ENCODE results near the gene WDR54. TPM values are rescaled to one million over a fixed set of nuclear protein-coding genes. Genes with fewer than 3 reads are reported as not detected.

The WDR54 gene
- total RNA-seq, 1 experiment from 2014 or later: 27.7 TPM

- H3K36me3 ChIP-seq (ENCODE audit: control insufficient read depth, insufficient read depth, low read length): no peaks in the 10 kb centered on the region
- ChIA-PET CTCF (no interaction called here), POLR2A (no interaction called here)
- TF ChIP-seq SIN3A (IDR thresholded peaks at IDR 0.05; ENCODE audit: borderline replicate concordance, insufficient read depth, low read depth, low read length) (no peak), TCF7L2 (IDR thresholded peaks at IDR 0.05; ENCODE audit: low read depth, low read length) (no peak), POLR2AphosphoS5 (IDR thresholded peaks at IDR 0.05; ENCODE audit: low read depth, low read length) (no peak)
- TF ChIP-seq, protein P1, sequence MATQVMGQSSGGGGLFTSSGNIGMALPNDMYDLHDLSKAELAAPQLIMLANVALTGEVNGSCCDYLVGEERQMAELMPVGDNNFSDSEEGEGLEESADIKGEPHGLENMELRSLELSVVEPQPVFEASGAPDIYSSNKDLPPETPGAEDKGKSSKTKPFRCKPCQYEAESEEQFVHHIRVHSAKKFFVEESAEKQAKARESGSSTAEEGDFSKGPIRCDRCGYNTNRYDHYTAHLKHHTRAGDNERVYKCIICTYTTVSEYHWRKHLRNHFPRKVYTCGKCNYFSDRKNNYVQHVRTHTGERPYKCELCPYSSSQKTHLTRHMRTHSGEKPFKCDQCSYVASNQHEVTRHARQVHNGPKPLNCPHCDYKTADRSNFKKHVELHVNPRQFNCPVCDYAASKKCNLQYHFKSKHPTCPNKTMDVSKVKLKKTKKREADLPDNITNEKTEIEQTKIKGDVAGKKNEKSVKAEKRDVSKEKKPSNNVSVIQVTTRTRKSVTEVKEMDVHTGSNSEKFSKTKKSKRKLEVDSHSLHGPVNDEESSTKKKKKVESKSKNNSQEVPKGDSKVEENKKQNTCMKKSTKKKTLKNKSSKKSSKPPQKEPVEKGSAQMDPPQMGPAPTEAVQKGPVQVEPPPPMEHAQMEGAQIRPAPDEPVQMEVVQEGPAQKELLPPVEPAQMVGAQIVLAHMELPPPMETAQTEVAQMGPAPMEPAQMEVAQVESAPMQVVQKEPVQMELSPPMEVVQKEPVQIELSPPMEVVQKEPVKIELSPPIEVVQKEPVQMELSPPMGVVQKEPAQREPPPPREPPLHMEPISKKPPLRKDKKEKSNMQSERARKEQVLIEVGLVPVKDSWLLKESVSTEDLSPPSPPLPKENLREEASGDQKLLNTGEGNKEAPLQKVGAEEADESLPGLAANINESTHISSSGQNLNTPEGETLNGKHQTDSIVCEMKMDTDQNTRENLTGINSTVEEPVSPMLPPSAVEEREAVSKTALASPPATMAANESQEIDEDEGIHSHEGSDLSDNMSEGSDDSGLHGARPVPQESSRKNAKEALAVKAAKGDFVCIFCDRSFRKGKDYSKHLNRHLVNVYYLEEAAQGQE (IDR thresholded peaks at IDR 0.05; ENCODE audit: insufficient read depth in 1 of 2, low read depth in 2 of 2, low read length in 1 of 2): no peak
- TF ChIP-seq, protein P2, sequence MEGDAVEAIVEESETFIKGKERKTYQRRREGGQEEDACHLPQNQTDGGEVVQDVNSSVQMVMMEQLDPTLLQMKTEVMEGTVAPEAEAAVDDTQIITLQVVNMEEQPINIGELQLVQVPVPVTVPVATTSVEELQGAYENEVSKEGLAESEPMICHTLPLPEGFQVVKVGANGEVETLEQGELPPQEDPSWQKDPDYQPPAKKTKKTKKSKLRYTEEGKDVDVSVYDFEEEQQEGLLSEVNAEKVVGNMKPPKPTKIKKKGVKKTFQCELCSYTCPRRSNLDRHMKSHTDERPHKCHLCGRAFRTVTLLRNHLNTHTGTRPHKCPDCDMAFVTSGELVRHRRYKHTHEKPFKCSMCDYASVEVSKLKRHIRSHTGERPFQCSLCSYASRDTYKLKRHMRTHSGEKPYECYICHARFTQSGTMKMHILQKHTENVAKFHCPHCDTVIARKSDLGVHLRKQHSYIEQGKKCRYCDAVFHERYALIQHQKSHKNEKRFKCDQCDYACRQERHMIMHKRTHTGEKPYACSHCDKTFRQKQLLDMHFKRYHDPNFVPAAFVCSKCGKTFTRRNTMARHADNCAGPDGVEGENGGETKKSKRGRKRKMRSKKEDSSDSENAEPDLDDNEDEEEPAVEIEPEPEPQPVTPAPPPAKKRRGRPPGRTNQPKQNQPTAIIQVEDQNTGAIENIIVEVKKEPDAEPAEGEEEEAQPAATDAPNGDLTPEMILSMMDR (IDR thresholded peaks at IDR 0.05): no peak
- DNase-seq (ENCODE audit: low read depth, low spot score): no peak
- H3K4me3 ChIP-seq (ENCODE audit: low read depth in 2 of 2, low read length in 2 of 2): no peak overlapping the region
- H3K9me3 ChIP-seq (ENCODE audit: control insufficient read depth, insufficient read depth, low read depth, low read length): no peaks in the 10 kb centered on the region
- no TSS peak for BruUV-seq (replicated peaks)
- H3K27me3 ChIP-seq (ENCODE audit: control insufficient read depth, insufficient read depth, low read length): no peaks in the 10 kb centered on the region
- ATAC-seq: no peak
- in situ Hi-C loops (cut with HindIII; ENCODE audit: low pct_unique_long_range_greater_than_20kb, low sequenced_read_pairs): no loop called here
- intact Hi-C loops (cut with micrococcal nuclease; ENCODE audit: unreplicated experiment): no loop called here
- peaks cover 10% of the 10 kb centered on the region for H3K4me1 ChIP-seq (ENCODE audit: control insufficient read depth, insufficient read depth, low read length)
- no peak overlapping the region for H3K27ac ChIP-seq (ENCODE audit: low read length)
Observed at GRCh38 chr2:74438248-74438647, 16.7 kb downstream of the WDR54 start.

DNA sequence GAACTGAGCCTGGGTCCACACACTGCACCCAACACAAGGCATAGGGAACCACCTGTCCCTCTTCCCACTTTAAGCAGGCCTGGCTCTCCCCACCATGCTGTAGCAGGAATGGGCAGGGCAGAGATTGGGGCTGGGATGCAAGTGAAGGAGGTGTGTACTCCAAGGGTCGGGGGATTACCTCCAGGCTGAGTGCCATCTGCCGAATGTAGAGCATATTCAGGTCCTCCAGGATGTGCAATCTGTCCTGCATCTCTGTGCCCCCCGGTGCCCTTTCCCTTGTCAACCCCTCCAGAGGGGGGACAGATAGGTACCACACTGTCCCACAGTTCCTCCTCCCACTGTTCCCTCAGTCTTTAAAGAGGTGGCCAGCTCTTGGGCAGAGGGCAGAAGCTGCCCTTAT lies 17.8 kb downstream of the WDR54 start:
- ATAC-seq (no peak), DNase-seq (ENCODE audit: low read depth, low spot score) (no peak)

More for the DNA sequence above, 17.8 kb downstream of the WDR54 start:
- TF ChIP-seq, protein P1 (IDR thresholded peaks at IDR 0.05; ENCODE audit: insufficient read depth in 1 of 2, low read depth in 2 of 2, low read length in 1 of 2): no peak
- TF ChIP-seq, protein P2 (IDR thresholded peaks at IDR 0.05): no peak
- TF ChIP-seq SIN3A (IDR thresholded peaks at IDR 0.05; ENCODE audit: borderline replicate concordance, insufficient read depth, low read depth, low read length): no peak
- TF ChIP-seq POLR2AphosphoS5 (IDR thresholded peaks at IDR 0.05; ENCODE audit: low read depth, low read length): no peak
- TF ChIP-seq TCF7L2 (IDR thresholded peaks at IDR 0.05; ENCODE audit: low read depth, low read length): no peak
- peak overlapping the region; percentile 90 for H3K27ac ChIP-seq (ENCODE audit: low read length)
- CTCF ChIA-PET: no interaction called here
- intact Hi-C loops (cut with micrococcal nuclease; ENCODE audit: unreplicated experiment): no loop called here
- H3K4me1 ChIP-seq (ENCODE audit: control insufficient read depth, insufficient read depth, low read length): peaks cover 10% of the 10 kb centered on the region
- no peaks in the 10 kb centered on the region for H3K27me3 ChIP-seq (ENCODE audit: control insufficient read depth, insufficient read depth, low read length)
- in situ Hi-C loops (cut with HindIII; ENCODE audit: low pct_unique_long_range_greater_than_20kb, low sequenced_read_pairs): no loop called here
- no TSS peak for BruUV-seq (replicated peaks)
- peak overlapping the region; percentile 67 to 93 for H3K4me3 ChIP-seq (ENCODE audit: low read depth in 2 of 2, low read length in 2 of 2)
- POLR2A ChIA-PET: interaction anchor here (1.5 kb wide), 1 partner anchor 18 kb away, joined by 3 read pairs; the partner anchor contains the start of genes C2orf81 and WDR54
- no peaks in the 10 kb centered on the region for H3K9me3 ChIP-seq (ENCODE audit: control insufficient read depth, insufficient read depth, low read depth, low read length)
- no peaks in the 10 kb centered on the region for H3K36me3 ChIP-seq (ENCODE audit: control insufficient read depth, insufficient read depth, low read length)
